Testis (tissue), 3 donors: Measurements from ENCODE around the gene TXNRD1. TPM values are rescaled to one million over a fixed set of nuclear protein-coding genes. Genes with fewer than 3 reads are reported as not detected.
A peak's percentile ranks its signal among the peaks of the same experiment; 100 is the strongest.

Experiments used
- DNase-seq: peaks from one replicate; pipeline ENCODE4 v3.0.0-alpha.2; 2019
- H3K27ac ChIP-seq, 2 donors: fragments of 200-600 bp; sonication (generic); one replicate each; pipeline ENCODE4 v1.5.1; 2019
- H3K27me3 ChIP-seq: fragments of 200-600 bp; sonication (generic); one replicate; pipeline ENCODE4 v1.5.1; 2019
- H3K36me3 ChIP-seq: fragments of 200-600 bp; sonication (generic); one replicate; pipeline ENCODE4 v1.5.1; 2017; ENCODE audit warnings: low read depth; ENCODE audit errors: missing control alignments
- H3K4me1 ChIP-seq: fragments of 200-600 bp; sonication (generic); one replicate; pipeline ENCODE4 v1.5.1; 2019
- H3K4me3 ChIP-seq, 2 donors: fragments of 200-600 bp; sonication (generic); one replicate each; pipeline ENCODE4 v1.5.1; 2017 to 2019
- H3K9me3 ChIP-seq: fragments of 200-600 bp; sonication (generic); one replicate; pipeline ENCODE4 v1.5.1; 2017
- POLR2A ChIP-seq: fragments of 450-650 bp; IDR thresholded peaks from one replicate; pipeline ENCODE4 v1.6.1; 2017; ENCODE audit warnings: antibody characterized with exemption, mild to moderate bottlenecking, moderate library complexity
- WGBS, 2 donors: methylation state at CpG; one replicate each; pipeline ENCODE4 v1.1.5; 2018; 5-methylcytosine and 5-hydroxymethylcytosine counted together
- intact Hi-C: fragments of 100-400 bp; cut with DNase I; formaldehyde crosslinking; loops from one replicate; pipeline ENCODE4 v1.15.1; 2023; ENCODE audit warnings: low total_unique reads
- polyA plus RNA-seq: library from polyadenylated mRNA; stranded (reverse); fragments of 350-450 nt; fragmentation: Illumina TruSeq; extraction: RNeasy Lipid Tissue Mini Kit (QIAGEN cat#74804); gene quantifications from one replicate; pipeline ENCODE4 v1.2.3, GENCODE V29; 2014; ENCODE audit warnings: low read depth, low replicate concordance; ENCODE audit not compliant: insufficient read depth
- total RNA-seq, 2 donors: library from RNA; depleted of rRNA; stranded (reverse); fragments of >200 nt; gene quantifications; one replicate each; pipeline ENCODE4 v1.2.3, GENCODE V29; 2016
- TF ChIP-seq, protein P1 (sequence below), 3 experiments: fragments of 450-650 bp in 2 of 3; fragments of 200-600 bp in 1 of 3; sonication (generic) in 1 of 3; IDR thresholded peaks; one replicate each; pipeline ENCODE4 v1.5.1; 2016 to 2019; ENCODE audit warnings: antibody characterized with exemption in 3 of 3, mild to moderate bottlenecking in 2 of 3, moderate library complexity in 1 of 3

TXNRD1 gene
- total and polyA plus RNA-seq, 3 donors from 2014 or later = 67.8 to 110 (median 96.2) TPM

DNA sequence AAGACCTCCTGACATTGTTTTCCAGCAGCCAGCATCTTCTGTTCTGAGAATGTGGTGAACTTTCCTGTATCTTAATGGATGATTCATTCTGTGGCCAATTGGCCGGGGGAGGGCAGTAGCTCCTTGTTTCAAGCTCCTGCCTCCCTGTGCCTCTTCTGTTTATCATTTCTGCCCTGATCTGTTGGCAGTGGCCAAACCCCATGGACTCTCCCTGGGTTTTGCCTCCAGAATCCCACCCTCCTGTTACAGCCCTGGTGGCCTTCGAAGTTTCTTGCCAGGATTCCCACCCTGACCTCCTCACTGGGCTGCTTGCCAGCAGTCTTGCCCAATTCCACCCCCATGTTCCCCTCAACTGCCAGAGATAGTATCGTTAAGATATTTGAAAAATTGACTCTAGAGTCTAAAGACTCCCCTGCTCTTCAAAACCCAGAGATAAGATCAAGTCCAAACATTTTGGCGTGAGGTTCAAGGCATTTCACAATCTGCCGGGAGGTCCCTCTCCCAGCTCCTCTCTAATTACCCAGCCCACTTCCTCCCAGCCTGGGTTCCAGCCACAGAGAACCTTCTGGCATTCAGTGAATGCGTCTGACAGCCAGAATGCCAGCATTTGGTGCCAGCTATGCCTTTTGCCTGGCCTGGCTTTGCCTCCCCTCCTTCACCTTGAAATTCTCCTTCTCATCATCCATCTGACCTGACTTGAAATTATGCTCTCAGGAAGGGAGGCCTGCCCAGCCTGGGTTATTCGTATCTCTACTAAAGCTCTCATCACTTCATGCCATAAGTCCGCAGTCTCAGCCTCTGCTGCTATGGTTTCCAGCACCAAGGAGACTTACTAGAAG, 37.7 kb upstream of the TXNRD1 start:
- no peaks in the 10 kb centered on the region for H3K36me3 ChIP-seq
- TF ChIP-seq, protein P1, sequence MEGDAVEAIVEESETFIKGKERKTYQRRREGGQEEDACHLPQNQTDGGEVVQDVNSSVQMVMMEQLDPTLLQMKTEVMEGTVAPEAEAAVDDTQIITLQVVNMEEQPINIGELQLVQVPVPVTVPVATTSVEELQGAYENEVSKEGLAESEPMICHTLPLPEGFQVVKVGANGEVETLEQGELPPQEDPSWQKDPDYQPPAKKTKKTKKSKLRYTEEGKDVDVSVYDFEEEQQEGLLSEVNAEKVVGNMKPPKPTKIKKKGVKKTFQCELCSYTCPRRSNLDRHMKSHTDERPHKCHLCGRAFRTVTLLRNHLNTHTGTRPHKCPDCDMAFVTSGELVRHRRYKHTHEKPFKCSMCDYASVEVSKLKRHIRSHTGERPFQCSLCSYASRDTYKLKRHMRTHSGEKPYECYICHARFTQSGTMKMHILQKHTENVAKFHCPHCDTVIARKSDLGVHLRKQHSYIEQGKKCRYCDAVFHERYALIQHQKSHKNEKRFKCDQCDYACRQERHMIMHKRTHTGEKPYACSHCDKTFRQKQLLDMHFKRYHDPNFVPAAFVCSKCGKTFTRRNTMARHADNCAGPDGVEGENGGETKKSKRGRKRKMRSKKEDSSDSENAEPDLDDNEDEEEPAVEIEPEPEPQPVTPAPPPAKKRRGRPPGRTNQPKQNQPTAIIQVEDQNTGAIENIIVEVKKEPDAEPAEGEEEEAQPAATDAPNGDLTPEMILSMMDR (IDR thresholded peaks at IDR 0.05) = no peak
- no peak for TF ChIP-seq POLR2A
- H3K27ac ChIP-seq = peak overlapping the region in 1 of 2 donors; percentile 62
- H3K9me3 ChIP-seq = no peaks in the 10 kb centered on the region
- 53 to 61% methylated on average over 7 to 8 of the region's 8 CpGs for WGBS, 2 donors
- no peaks in the 10 kb centered on the region for H3K27me3 ChIP-seq
- peaks cover 4% of the 10 kb centered on the region for H3K4me1 ChIP-seq
- DNase-seq = peak; percentile 80
- no peak overlapping the region for H3K4me3 ChIP-seq
- intact Hi-C loops = no loop called here

DNA sequence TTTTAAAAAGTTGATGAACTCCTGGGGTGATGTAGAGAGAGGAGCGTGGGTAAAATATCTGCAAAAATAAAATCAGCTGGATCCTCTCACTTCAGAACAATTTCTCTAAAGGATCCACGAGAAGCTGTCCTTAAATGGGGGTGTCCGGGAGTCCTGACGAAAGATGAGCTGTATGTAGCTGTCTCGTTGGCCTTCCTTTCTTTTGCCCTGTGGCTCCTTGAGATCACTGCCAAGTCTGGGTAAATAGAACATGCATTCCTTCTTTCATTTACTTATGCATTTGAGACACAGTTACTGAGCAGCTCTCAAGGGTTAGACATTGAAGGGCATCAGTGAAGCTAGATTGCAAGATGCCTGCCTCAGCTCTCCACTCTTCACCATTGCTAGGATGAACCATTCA, 35.2 kb upstream of the TXNRD1 start:
- no peaks in the 10 kb centered on the region for H3K27me3 ChIP-seq
- peaks cover 4% of the 10 kb centered on the region for H3K4me1 ChIP-seq
- TF ChIP-seq POLR2A = no peak
- TF ChIP-seq, protein P1 (IDR thresholded peaks at IDR 0.05) = no peak
- no peaks in the 10 kb centered on the region for H3K9me3 ChIP-seq
- intact Hi-C loops = no loop called here
- H3K4me3 ChIP-seq = no peak overlapping the region
- WGBS, 2 donors = 84 to 92% methylated on average over 5 of the region's 5 CpGs
- no peak for DNase-seq
- no peak overlapping the region for H3K27ac ChIP-seq
- H3K36me3 ChIP-seq = no peaks in the 10 kb centered on the region

DNA sequence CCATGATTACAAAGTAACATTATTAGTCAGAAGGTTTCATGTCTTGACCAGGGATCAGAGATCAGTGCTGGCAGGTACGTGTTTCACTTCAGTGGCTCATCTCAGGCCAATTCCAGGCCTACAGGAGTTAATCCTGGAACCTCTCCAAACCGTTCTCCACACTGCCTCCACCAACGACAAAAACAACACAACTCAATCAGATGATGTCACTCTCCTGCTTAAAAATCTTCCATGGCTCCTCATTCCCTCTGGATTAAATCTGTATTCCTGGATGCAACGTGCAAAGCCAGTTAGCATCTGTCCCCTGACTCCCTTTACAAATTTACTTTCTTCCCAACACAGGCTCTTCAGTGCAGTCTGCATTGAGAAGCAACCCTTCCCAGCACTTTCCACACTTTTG, 34.3 kb upstream of the TXNRD1 start:
- H3K36me3 ChIP-seq = no peaks in the 10 kb centered on the region
- intact Hi-C loops = no loop called here
- H3K27ac ChIP-seq = no peak overlapping the region
- H3K4me3 ChIP-seq = no peak overlapping the region
- no peak for DNase-seq
- no peaks in the 10 kb centered on the region for H3K27me3 ChIP-seq
- TF ChIP-seq POLR2A = no peak
- TF ChIP-seq, protein P1 (IDR thresholded peaks at IDR 0.05) = no peak
- peaks cover 4% of the 10 kb centered on the region for H3K4me1 ChIP-seq
- H3K9me3 ChIP-seq = no peaks in the 10 kb centered on the region
- 57 to 63% methylated on average over 4 of the region's 4 CpGs for whole genome bisulfite sequencing, 2 donors

DNA sequence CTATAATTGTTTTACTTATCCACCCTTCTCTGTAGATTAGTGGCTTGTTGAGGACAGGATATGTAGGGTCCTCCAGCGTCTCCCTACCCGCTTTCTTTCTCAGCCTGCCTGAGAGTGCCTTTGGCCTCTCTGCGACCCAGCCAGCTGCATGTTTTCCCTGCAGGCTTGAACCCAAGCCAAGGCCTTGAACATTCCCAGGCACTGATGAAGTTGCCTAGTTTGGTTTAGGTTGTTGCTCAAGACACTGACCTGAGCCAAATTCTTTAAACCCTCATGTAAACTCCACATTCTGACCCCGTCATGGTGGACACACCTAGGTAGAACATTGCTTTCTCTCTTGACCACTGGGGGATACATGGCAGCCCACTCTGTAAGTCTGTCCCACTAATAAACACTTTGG, 33.4 kb upstream of the TXNRD1 start:
- TF ChIP-seq, protein P1 (IDR thresholded peaks at IDR 0.05) = no peak
- TF ChIP-seq POLR2A = no peak
- peaks cover 4% of the 10 kb centered on the region for H3K4me1 ChIP-seq
- H3K4me3 ChIP-seq = no peak overlapping the region
- 50 to 70% methylated on average over 4 of the region's 4 CpGs for WGBS, 2 donors
- H3K27ac ChIP-seq = no peak overlapping the region
- intact Hi-C loops = no loop called here
- H3K27me3 ChIP-seq = no peaks in the 10 kb centered on the region
- peak; percentile 60 for DNase-seq
- H3K9me3 ChIP-seq = no peaks in the 10 kb centered on the region
- H3K36me3 ChIP-seq = no peaks in the 10 kb centered on the region
